ENCODE data around the gene FAM222B.
A peak's percentile ranks its signal among the peaks of the same experiment; 100 is the strongest.

The FAM222B gene

GRCh38 chr17:28861393-28862203, 19.0 kb upstream of the FAM222B start:
- TF ChIP-seq, protein P1, sequence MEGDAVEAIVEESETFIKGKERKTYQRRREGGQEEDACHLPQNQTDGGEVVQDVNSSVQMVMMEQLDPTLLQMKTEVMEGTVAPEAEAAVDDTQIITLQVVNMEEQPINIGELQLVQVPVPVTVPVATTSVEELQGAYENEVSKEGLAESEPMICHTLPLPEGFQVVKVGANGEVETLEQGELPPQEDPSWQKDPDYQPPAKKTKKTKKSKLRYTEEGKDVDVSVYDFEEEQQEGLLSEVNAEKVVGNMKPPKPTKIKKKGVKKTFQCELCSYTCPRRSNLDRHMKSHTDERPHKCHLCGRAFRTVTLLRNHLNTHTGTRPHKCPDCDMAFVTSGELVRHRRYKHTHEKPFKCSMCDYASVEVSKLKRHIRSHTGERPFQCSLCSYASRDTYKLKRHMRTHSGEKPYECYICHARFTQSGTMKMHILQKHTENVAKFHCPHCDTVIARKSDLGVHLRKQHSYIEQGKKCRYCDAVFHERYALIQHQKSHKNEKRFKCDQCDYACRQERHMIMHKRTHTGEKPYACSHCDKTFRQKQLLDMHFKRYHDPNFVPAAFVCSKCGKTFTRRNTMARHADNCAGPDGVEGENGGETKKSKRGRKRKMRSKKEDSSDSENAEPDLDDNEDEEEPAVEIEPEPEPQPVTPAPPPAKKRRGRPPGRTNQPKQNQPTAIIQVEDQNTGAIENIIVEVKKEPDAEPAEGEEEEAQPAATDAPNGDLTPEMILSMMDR (IDR thresholded peaks at IDR 0.05; ENCODE audit: insufficient read depth, low read depth, low read length, missing control alignments), result no peak
- no peak for DNase-seq (ENCODE audit: low read depth)
- no peak overlapping the region for H3K4me3 ChIP-seq (ENCODE audit: low read length)

- TF ChIP-seq, protein P1 (IDR thresholded peaks at IDR 0.05; ENCODE audit: insufficient read depth, low read depth, low read length, missing control alignments), result no peak
Observed at GRCh38 chr17:28860363-28860808, 17.8 kb upstream of the FAM222B start.

DNA sequence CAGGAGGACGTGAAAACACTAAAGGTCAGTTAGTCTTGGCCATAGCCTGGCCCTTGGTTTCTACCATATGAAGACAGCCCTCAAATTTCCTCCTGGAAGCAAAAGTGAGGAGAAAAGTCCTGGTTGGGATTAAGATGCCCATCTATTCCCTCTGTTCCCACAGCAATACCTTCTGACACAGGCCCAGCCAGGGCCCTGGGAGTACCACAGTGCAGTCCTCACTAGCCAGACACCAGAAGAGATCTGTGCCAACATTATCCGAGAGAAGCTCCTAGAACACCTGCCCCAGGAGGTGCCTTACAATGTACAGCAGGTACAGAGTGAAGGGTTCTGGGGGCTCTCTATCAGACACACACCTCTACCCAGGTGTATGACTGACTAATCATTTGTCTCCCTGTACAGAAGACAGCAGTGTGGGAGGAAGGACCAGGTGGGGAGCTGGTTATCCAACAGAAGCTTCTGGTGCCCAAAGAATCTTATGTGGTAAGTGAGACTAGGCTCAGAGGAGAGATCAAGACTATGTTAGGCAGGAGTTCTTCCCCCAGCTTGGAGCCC, 16.3 kb upstream of the FAM222B start:
- H3K4me3 ChIP-seq (ENCODE audit: low read length), result no peak overlapping the region
- TF ChIP-seq, protein P1 (IDR thresholded peaks at IDR 0.05; ENCODE audit: insufficient read depth, low read depth, low read length, missing control alignments), result no peak
- no peak for DNase-seq (ENCODE audit: low read depth)

More at GRCh38 chr17:28860363-28860808, 17.8 kb upstream of the FAM222B start:
- DNase-seq (ENCODE audit: low read depth), result no peak
- H3K4me3 ChIP-seq (ENCODE audit: low read length), result no peak overlapping the region

DNA sequence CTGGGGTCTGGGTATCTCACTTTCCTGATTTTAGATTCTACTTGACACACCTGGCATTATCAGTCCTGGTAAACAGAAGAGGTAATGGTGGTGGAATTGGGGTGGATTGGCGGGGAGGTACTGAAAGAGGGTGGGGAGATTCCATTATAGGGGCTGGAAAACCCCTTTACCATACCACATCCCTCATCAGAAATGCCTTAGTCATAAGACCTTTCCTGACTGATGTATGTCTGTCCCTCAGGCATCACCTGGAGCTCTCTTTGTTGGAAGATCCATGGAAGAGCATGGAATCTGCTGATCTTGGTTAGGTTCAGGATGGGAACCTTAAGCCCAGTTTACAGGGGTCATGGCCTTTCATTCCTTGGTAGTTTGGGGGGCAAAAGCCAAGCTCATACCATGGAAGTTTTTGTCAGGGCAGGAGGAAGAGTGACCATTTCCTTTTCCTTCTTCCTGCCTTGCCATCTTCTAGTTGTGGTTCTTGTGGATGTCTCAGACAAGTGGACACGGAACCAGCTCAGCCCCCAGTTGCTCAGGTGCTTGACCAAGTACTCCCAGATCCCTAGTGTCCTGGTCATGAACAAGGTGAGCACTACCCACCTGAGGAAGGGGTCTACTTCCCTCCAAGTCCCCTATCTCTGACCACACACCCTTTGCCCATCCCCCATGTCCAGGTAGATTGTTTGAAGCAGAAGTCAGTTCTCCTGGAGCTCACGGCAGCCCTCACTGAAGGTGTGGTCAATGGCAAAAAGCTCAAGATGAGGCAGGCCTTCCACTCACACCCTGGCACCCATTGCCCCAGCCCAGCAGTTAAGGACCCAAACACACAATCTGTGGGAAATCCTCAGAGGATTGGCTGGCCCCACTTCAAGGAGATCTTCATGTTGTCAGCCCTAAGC, 15.6 kb upstream of the FAM222B start:
- TF ChIP-seq, protein P1 (IDR thresholded peaks at IDR 0.05; ENCODE audit: insufficient read depth, low read depth, low read length, missing control alignments), result no peak
- H3K4me3 ChIP-seq (ENCODE audit: low read length), result no peak overlapping the region
- DNase-seq (ENCODE audit: low read depth), result no peak

DNA sequence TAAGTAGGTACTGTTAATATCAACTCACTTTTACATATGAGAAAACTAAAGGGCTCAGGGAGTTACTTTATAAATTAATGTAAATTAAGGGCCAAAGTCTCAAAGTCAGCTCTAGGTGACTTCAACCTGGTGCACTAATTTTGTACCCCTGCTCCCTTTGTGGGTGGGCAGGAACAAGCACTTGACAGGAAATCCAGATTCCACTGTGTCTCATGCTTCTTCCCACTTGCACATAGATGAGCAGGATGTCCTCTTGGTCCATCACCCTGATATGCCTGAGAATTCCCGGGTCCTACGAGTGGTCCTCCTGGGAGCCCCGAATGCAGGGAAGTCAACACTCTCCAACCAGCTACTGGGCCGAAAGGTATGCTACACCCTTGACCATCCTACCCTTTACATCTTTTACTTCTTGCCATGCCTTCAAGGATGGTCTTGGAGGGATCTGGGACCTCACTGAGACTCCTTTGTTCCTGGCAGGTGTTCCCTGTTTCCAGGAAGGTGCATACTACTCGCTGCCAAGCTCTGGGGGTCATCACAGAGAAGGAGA, 13.5 kb upstream of the FAM222B start:
- no peak overlapping the region for H3K4me3 ChIP-seq (ENCODE audit: low read length)
- DNase-seq (ENCODE audit: low read depth), result no peak
- TF ChIP-seq, protein P1 (IDR thresholded peaks at IDR 0.05; ENCODE audit: insufficient read depth, low read depth, low read length, missing control alignments), result no peak

GRCh38 chr17:28855336-28855679, 12.7 kb upstream of the FAM222B start:
- no peak for DNase-seq (ENCODE audit: low read depth)
- peak overlapping the region; percentile 88 for H3K4me3 ChIP-seq (ENCODE audit: low read length)
- TF ChIP-seq, protein P1 (IDR thresholded peaks at IDR 0.05; ENCODE audit: insufficient read depth, low read depth, low read length, missing control alignments), result no peak

All from epithelial cell of esophagus (primary cell).